Calu3 (cell line): ENCODE measurements around the gene ATG7. TPM values are rescaled to one million over a fixed set of nuclear protein-coding genes. Genes with fewer than 3 reads are reported as not detected.

ENCODE experiments used
- BruUV-seq: library from RNA; stranded (reverse); fragments of 400-500 nt; replicated peaks from 2 replicates; lab custom pipeline; 2021; lab: Mats Ljungman, UMichigan
- CTCF ChIA-PET: fragments of 300-600 bp; sonication (Branson Sonifier 250); formaldehyde crosslinking; loops from one replicate; lab custom pipeline; 2022; ENCODE audit warnings: antibody characterized with exemption; lab: Charles Lee
- DNase-seq: peaks from one replicate; pipeline ENCODE4 v3.0.0; 2022
- H3K27ac Mint-ChIP-seq: one replicate; pipeline ENCODE4 v1.8.0; 2022; ENCODE audit warnings: mixed read lengths; ENCODE audit not compliant: unreplicated experiment
- H3K27me3 Mint-ChIP-seq: one replicate; pipeline ENCODE4 v1.8.0; 2022; ENCODE audit warnings: mixed read lengths; ENCODE audit not compliant: unreplicated experiment
- H3K36me3 Mint-ChIP-seq: one replicate; pipeline ENCODE4 v1.8.0; 2022; ENCODE audit warnings: mild to moderate bottlenecking, moderate library complexity, mixed read lengths; ENCODE audit not compliant: insufficient read depth, unreplicated experiment
- H3K4me1 Mint-ChIP-seq: one replicate; pipeline ENCODE4 v1.8.0; 2022; ENCODE audit warnings: mild to moderate bottlenecking, low read depth, mixed read lengths; ENCODE audit not compliant: unreplicated experiment
- H3K4me3 Mint-ChIP-seq: one replicate; pipeline ENCODE4 v1.8.0; 2022; ENCODE audit warnings: mild to moderate bottlenecking, low read depth, moderate library complexity, mixed read lengths; ENCODE audit not compliant: unreplicated experiment
- H3K9me3 Mint-ChIP-seq: one replicate; pipeline ENCODE4 v1.8.0; 2022; ENCODE audit warnings: low read depth, mixed read lengths; ENCODE audit not compliant: unreplicated experiment
- CTCF ChIP-seq: fragments of 200-600 bp; IDR thresholded peaks from one replicate; pipeline ENCODE4 v1.8.0; 2022; ENCODE audit warnings: antibody characterized with exemption; ENCODE audit not compliant: unreplicated experiment
- intact Hi-C: fragments of 100-400 bp; cut with micrococcal nuclease; formaldehyde crosslinking; loops from one replicate; pipeline ENCODE4 v1.10.0; 2022; ENCODE audit not compliant: unreplicated experiment
- total RNA-seq: library from RNA; stranded (reverse); gene quantifications from 2 replicates; pipeline ENCODE4 v1.2.3, GENCODE V29; 2022

The ATG7 gene
- total RNA-seq, 1 experiment from 2014 or later: 37.3 TPM

- BruUV-seq: no TSS peak
- no peaks in the 10 kb centered on the region for H3K9me3 Mint-ChIP-seq
- intact Hi-C loops: no loop called here
- H3K4me3 Mint-ChIP-seq: no peak overlapping the region
- H3K36me3 Mint-ChIP-seq: peaks cover 21% of the 10 kb centered on the region
- peaks cover 8% of the 10 kb centered on the region for H3K4me1 Mint-ChIP-seq
- no peak for DNase-seq
- no peaks in the 10 kb centered on the region for H3K27me3 Mint-ChIP-seq
- CTCF ChIA-PET: interaction anchor here (0.8 kb wide), 1 partner anchor 16 kb away, joined by 3 read pairs; no protein-coding TSS in a partner anchor
- no peak for TF ChIP-seq CTCF
- H3K27ac Mint-ChIP-seq: no peak overlapping the region
Measured at GRCh38 chr3:11551036-11551435, 278.8 kb downstream of the ATG7 start.

GRCh38 chr3:11552289-11553264 is 280.4 kb downstream of the ATG7 start:
- Mint-ChIP-seq H3K27me3 (no peaks in the 10 kb centered on the region), H3K27ac (no peak overlapping the region), H3K4me1 (peaks cover 8% of the 10 kb centered on the region), H3K9me3 (no peaks in the 10 kb centered on the region), H3K4me3 (no peak overlapping the region), H3K36me3 (peaks cover 31% of the 10 kb centered on the region)
- TF ChIP-seq CTCF: no peak
- no TSS peak for BruUV-seq
- intact Hi-C loops: no loop called here
- DNase-seq: no peak
- CTCF ChIA-PET: no interaction called here

GRCh38 chr3:11553436-11554235 is 281.4 kb downstream of the ATG7 start:
- Mint-ChIP-seq H3K36me3 (peaks cover 35% of the 10 kb centered on the region), H3K4me1 (peaks cover 5% of the 10 kb centered on the region), H3K27ac (no peak overlapping the region), H3K27me3 (no peaks in the 10 kb centered on the region), H3K4me3 (no peak overlapping the region), H3K9me3 (no peaks in the 10 kb centered on the region)
- CTCF ChIA-PET: no interaction called here
- BruUV-seq: no TSS peak
- no peak for TF ChIP-seq CTCF
- no peak for DNase-seq
- intact Hi-C loops: no loop called here

- no TSS peak for BruUV-seq
- intact Hi-C loops: no loop called here
- Mint-ChIP-seq H3K27ac (no peak overlapping the region), H3K9me3 (no peaks in the 10 kb centered on the region), H3K27me3 (no peaks in the 10 kb centered on the region), H3K36me3 (peaks cover 37% of the 10 kb centered on the region), H3K4me3 (no peak overlapping the region), H3K4me1 (no peaks in the 10 kb centered on the region)
- CTCF ChIA-PET: no interaction called here
- TF ChIP-seq CTCF: no peak
- no peak for DNase-seq
Measured at GRCh38 chr3:11554236-11554610, 282.0 kb downstream of the ATG7 start.
